ENCODE data around the gene TUBGCP3.

The TUBGCP3 gene

DNA sequence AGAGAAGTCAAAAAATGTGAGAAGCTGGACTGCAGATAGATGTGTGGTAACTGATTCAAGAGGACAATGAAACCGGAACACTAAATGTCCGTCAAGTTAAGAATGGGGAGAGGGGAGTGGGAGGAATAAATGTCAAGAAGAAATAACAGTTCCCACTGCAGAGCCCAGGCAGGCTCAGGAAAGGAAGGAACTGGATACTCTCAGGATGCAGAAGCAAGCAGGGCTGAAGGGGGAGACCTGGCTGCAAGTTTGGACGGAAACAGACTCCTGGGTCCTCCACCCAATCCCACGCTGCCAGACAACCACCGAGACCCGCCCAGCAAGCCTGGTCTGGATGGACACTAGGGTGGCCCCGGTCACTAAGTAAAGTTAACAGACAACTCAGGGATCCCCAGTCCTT, 18.1 kb downstream of the TUBGCP3 start:
- TF ChIP-seq CTCF (IDR thresholded peaks at IDR 0.05; ENCODE audit: low read depth, low read length): no peak
- Histone ChIP-seq H3K9me3 (no peaks in the 10 kb centered on the region), H3K4me3 (ENCODE audit: low read depth, low read length) (no peak overlapping the region), H3K4me1 (no peaks in the 10 kb centered on the region; the same call in 1 of the 2 replicates), H3K27me3 (no peaks in the 10 kb centered on the region), H3K36me3 (peaks cover 36% of the 10 kb centered on the region)
- DNase-seq: no peak

DNA sequence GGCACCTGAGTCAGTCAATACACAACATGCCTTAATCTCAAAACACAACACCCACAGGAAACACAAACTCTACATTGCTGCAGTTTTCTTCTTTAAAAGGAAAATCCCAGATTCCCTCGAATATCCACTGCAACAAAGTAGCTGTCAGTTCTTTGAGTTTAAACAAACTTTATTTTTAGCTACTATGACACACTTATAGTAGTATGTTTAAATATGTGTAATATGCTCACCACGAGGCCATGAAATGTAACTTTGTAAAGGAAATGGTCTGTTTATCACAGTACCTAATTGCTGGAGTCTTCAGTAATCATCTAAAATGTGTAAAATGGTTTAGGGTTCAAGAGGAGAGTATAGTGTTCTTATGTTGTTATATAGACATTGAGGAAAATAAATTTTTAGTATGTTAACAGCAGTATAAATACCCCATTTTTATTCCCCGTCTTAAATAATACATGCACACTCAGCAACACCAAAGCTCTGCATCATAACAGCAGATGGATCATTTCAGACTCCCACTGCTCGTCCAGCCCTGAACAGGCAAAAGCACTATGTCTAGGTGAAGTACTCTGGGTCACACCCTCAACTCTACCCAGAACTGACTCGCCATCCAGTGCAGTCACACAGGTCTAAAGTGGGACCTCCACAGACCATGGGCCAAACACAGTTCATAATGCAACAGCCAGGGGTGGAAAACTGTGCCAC, 20.6 kb downstream of the TUBGCP3 start:
- H3K36me3 ChIP-seq: peaks cover 52% of the 10 kb centered on the region
- no peaks in the 10 kb centered on the region for H3K9me3 ChIP-seq
- no peaks in the 10 kb centered on the region for H3K27me3 ChIP-seq
- no peak overlapping the region for H3K4me3 ChIP-seq (ENCODE audit: low read depth, low read length)
- no peak for TF ChIP-seq CTCF (IDR thresholded peaks at IDR 0.05; ENCODE audit: low read depth, low read length)
- no peak for DNase-seq
- H3K4me1 ChIP-seq: no peaks in the 10 kb centered on the region; the same call in 1 of the 2 replicates

GRCh38 chr13:112562786-112563383, 25.1 kb downstream of the TUBGCP3 start:
- H3K4me3 ChIP-seq (ENCODE audit: low read depth, low read length): no peak overlapping the region
- no peak for TF ChIP-seq CTCF (IDR thresholded peaks at IDR 0.05; ENCODE audit: low read depth, low read length)
- no peaks in the 10 kb centered on the region for H3K9me3 ChIP-seq
- H3K4me1 ChIP-seq: no peaks in the 10 kb centered on the region; the same call in 1 of the 2 replicates
- no peak for DNase-seq
- H3K27me3 ChIP-seq: no peaks in the 10 kb centered on the region
- H3K36me3 ChIP-seq: peaks cover 64% of the 10 kb centered on the region

GRCh38 chr13:112562254-112562653, 25.7 kb downstream of the TUBGCP3 start:
- no peak for TF ChIP-seq CTCF (IDR thresholded peaks at IDR 0.05; ENCODE audit: low read depth, low read length)
- Histone ChIP-seq H3K27me3 (no peaks in the 10 kb centered on the region), H3K4me3 (ENCODE audit: low read depth, low read length) (no peak overlapping the region)

DNA sequence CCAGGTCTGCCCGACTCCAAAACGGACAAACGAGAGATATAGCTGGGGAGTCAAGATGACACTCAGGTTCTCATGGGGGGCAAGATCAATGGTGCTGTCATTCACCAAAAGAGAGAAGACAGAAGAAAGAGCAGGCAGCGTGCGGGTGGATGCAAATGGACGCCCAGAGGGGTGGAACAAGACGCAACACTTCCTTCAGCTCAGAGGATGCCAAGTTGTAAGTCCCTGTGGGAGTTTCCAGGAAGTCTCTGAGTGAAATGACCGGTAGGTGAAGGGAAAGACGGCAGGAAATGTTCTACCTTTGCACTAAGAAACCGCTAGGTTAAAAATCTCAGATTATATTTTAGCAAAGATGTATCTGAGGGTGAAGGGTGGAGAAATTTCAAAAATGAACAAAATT, 26.5 kb downstream of the TUBGCP3 start:
- Histone ChIP-seq H3K9me3 (no peaks in the 10 kb centered on the region), H3K27me3 (no peaks in the 10 kb centered on the region), H3K36me3 (peaks cover 66% of the 10 kb centered on the region), H3K4me1 (no peaks in the 10 kb centered on the region; the same call in 1 of the 2 replicates), H3K4me3 (ENCODE audit: low read depth, low read length) (no peak overlapping the region)
- no peak for TF ChIP-seq CTCF (IDR thresholded peaks at IDR 0.05; ENCODE audit: low read depth, low read length)
- DNase-seq: no peak

More at GRCh38 chr13:112562254-112562653, 25.7 kb downstream of the TUBGCP3 start:
- no peak for DNase-seq
- H3K9me3 ChIP-seq: no peaks in the 10 kb centered on the region
- H3K36me3 ChIP-seq: peaks cover 66% of the 10 kb centered on the region
- H3K4me1 ChIP-seq: no peaks in the 10 kb centered on the region; the same call in 1 of the 2 replicates

Data from BE2C (cell line).